ENCODE measurements around the gene CSN1S1. TPM values are rescaled to one million over a fixed set of nuclear protein-coding genes. Genes with fewer than 3 reads are reported as not detected.

CSN1S1 gene
- total and polyA plus RNA-seq, 4 donors = not detected

GRCh38 chr4:69974631-69975030 is 43.8 kb downstream of the CSN1S1 start:
- TF ChIP-seq CTCF (IDR thresholded peaks at IDR 0.05; ENCODE audit: low read depth, low read length, missing input control) (no peak), HNF4G (IDR thresholded peaks at IDR 0.05) (no peak), JUND (IDR thresholded peaks at IDR 0.05) (no peak), ZBTB33 (IDR thresholded peaks at IDR 0.05) (no peak), FOXA1 (IDR thresholded peaks at IDR 0.05) (no peak), TAF1 (conservative IDR thresholded peaks at IDR 0.05) (no peak), EGR1 (IDR thresholded peaks at IDR 0.05; ENCODE audit: low read depth in 2 of 2) (no peak), SP1 (IDR thresholded peaks at IDR 0.05) (no peak), HNF4A (conservative IDR thresholded peaks at IDR 0.05) (no peak), ATF3 (IDR thresholded peaks at IDR 0.05) (no peak), YY1 (IDR thresholded peaks at IDR 0.05) (no peak), RXRA (IDR thresholded peaks at IDR 0.05) (no peak), FOXA2 (IDR thresholded peaks at IDR 0.05) (no peak), RAD21 (IDR thresholded peaks at IDR 0.05) (no peak), GABPA (IDR thresholded peaks at IDR 0.05 in 1 of 2, conservative IDR thresholded peaks at IDR 0.05 in 1 of 2) (no peak)
- TF ChIP-seq, protein P1, sequence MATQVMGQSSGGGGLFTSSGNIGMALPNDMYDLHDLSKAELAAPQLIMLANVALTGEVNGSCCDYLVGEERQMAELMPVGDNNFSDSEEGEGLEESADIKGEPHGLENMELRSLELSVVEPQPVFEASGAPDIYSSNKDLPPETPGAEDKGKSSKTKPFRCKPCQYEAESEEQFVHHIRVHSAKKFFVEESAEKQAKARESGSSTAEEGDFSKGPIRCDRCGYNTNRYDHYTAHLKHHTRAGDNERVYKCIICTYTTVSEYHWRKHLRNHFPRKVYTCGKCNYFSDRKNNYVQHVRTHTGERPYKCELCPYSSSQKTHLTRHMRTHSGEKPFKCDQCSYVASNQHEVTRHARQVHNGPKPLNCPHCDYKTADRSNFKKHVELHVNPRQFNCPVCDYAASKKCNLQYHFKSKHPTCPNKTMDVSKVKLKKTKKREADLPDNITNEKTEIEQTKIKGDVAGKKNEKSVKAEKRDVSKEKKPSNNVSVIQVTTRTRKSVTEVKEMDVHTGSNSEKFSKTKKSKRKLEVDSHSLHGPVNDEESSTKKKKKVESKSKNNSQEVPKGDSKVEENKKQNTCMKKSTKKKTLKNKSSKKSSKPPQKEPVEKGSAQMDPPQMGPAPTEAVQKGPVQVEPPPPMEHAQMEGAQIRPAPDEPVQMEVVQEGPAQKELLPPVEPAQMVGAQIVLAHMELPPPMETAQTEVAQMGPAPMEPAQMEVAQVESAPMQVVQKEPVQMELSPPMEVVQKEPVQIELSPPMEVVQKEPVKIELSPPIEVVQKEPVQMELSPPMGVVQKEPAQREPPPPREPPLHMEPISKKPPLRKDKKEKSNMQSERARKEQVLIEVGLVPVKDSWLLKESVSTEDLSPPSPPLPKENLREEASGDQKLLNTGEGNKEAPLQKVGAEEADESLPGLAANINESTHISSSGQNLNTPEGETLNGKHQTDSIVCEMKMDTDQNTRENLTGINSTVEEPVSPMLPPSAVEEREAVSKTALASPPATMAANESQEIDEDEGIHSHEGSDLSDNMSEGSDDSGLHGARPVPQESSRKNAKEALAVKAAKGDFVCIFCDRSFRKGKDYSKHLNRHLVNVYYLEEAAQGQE (IDR thresholded peaks at IDR 0.05) = no peak
- no peaks in the 10 kb centered on the region for H3K27me3 ChIP-seq (ENCODE audit: control insufficient read depth in 4 of 4, insufficient read depth in 4 of 4, low read length in 3 of 4)
- no peaks in the 10 kb centered on the region for H3K4me1 ChIP-seq (ENCODE audit: control insufficient read depth in 4 of 4, insufficient read depth in 4 of 4, low read length in 3 of 4)
- no peak for DNase-seq (ENCODE audit: low spot score)
- H3K9me3 ChIP-seq (ENCODE audit: control insufficient read depth in 4 of 4, low read length in 3 of 4) = no peaks in the 10 kb centered on the region
- no peak overlapping the region for H3K4me3 ChIP-seq (ENCODE audit: low read depth in 1 of 3, low read length in 3 of 3)
- H3K36me3 ChIP-seq (ENCODE audit: control insufficient read depth in 4 of 4, insufficient read depth in 3 of 4, low read depth in 1 of 4, low read length in 3 of 4) = no peaks in the 10 kb centered on the region
- no peak overlapping the region for H3K9ac ChIP-seq (ENCODE audit: low read depth in 1 of 2, low read length in 2 of 2)
- whole genome bisulfite sequencing = 94% methylated on average over 1 of the region's 1 CpG
- H3K27ac ChIP-seq (ENCODE audit: low read depth in 1 of 2, low read length in 2 of 2) = no peak overlapping the region

- no peak for DNase-seq (ENCODE audit: low spot score)
- Histone ChIP-seq H3K9me3 (ENCODE audit: control insufficient read depth in 4 of 4, low read length in 3 of 4) (no peaks in the 10 kb centered on the region), H3K4me1 (ENCODE audit: control insufficient read depth in 4 of 4, insufficient read depth in 4 of 4, low read length in 3 of 4) (no peaks in the 10 kb centered on the region), H3K9ac (ENCODE audit: low read depth in 1 of 2, low read length in 2 of 2) (no peak overlapping the region), H3K27ac (ENCODE audit: low read depth in 1 of 2, low read length in 2 of 2) (no peak overlapping the region), H3K27me3 (ENCODE audit: control insufficient read depth in 4 of 4, insufficient read depth in 4 of 4, low read length in 3 of 4) (no peaks in the 10 kb centered on the region), H3K36me3 (ENCODE audit: control insufficient read depth in 4 of 4, insufficient read depth in 3 of 4, low read depth in 1 of 4, low read length in 3 of 4) (no peaks in the 10 kb centered on the region), H3K4me3 (ENCODE audit: low read depth in 1 of 3, low read length in 3 of 3) (no peak overlapping the region)
- TF ChIP-seq YY1 (IDR thresholded peaks at IDR 0.05) (no peak), HNF4G (IDR thresholded peaks at IDR 0.05) (no peak), EGR1 (IDR thresholded peaks at IDR 0.05; ENCODE audit: low read depth in 2 of 2) (no peak), RXRA (IDR thresholded peaks at IDR 0.05) (no peak), SP1 (IDR thresholded peaks at IDR 0.05) (no peak), GABPA (IDR thresholded peaks at IDR 0.05 in 1 of 2, conservative IDR thresholded peaks at IDR 0.05 in 1 of 2) (no peak), JUND (IDR thresholded peaks at IDR 0.05) (no peak), RAD21 (IDR thresholded peaks at IDR 0.05) (no peak), HNF4A (conservative IDR thresholded peaks at IDR 0.05) (no peak), FOXA2 (IDR thresholded peaks at IDR 0.05) (no peak), ATF3 (IDR thresholded peaks at IDR 0.05) (no peak), TAF1 (conservative IDR thresholded peaks at IDR 0.05) (no peak)
- TF ChIP-seq, protein P1 (IDR thresholded peaks at IDR 0.05) = no peak
Measured at GRCh38 chr4:69977582-69977981, 46.7 kb downstream of the CSN1S1 start.
